ENCODE results near the gene MBD3.

MBD3 gene

DNA sequence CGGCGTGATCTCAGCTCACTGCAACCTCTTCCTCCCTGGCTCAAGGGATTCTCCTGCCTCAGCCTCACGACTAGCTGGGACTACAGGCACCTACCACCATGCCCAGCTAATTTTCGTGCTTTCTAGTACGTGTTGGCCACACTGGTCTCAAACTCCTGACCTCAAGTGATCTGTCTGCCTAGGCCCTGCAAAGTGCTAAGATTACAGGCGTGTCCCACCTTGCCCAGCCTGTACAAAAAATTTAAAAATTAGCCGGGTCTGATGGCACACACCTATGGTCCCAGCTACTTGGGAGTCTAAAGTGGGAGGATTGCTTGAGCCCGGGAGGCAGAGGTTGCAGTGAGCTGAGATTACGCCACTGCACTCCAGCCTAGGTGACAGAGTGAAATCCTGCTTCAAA, 19.9 kb downstream of the MBD3 start:
- no peak for DNase-seq
- Mint-ChIP-seq H3K27ac (no peak overlapping the region), H3K4me3 (no peak overlapping the region), H3K36me3 (ENCODE audit: low read depth) (peaks cover 5% of the 10 kb centered on the region), H3K4me1 (peaks cover 15% of the 10 kb centered on the region), H3K9me3 (peaks cover 4% of the 10 kb centered on the region), H3K27me3 (ENCODE audit: low read depth, poor library complexity) (peaks cover 24% of the 10 kb centered on the region)
- TF ChIP-seq, protein P1, sequence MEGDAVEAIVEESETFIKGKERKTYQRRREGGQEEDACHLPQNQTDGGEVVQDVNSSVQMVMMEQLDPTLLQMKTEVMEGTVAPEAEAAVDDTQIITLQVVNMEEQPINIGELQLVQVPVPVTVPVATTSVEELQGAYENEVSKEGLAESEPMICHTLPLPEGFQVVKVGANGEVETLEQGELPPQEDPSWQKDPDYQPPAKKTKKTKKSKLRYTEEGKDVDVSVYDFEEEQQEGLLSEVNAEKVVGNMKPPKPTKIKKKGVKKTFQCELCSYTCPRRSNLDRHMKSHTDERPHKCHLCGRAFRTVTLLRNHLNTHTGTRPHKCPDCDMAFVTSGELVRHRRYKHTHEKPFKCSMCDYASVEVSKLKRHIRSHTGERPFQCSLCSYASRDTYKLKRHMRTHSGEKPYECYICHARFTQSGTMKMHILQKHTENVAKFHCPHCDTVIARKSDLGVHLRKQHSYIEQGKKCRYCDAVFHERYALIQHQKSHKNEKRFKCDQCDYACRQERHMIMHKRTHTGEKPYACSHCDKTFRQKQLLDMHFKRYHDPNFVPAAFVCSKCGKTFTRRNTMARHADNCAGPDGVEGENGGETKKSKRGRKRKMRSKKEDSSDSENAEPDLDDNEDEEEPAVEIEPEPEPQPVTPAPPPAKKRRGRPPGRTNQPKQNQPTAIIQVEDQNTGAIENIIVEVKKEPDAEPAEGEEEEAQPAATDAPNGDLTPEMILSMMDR (IDR thresholded peaks at IDR 0.05), result no peak

DNA sequence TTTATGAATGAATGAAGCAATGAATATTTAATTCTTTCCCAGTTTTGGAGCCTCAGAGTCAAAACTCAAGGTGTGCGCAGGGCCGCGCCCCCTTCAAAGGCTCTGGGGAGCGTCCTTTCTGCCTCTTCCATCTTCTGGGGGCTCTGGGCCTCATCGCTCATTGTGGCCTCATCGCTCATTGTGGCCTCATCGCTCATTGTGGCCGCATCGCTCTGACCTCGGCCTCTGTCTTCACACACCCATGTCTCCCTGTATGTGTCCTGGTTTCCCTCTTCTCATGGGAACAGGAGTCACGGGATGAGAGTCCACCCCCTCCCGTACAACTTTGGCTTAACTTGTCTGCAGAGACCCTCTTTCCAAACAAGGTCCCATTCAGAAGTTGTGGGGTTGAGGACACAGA, 21.3 kb downstream of the MBD3 start:
- Mint-ChIP-seq H3K4me1 (peaks cover 15% of the 10 kb centered on the region), H3K36me3 (ENCODE audit: low read depth) (peaks cover 5% of the 10 kb centered on the region), H3K9me3 (peaks cover 4% of the 10 kb centered on the region), H3K27ac (no peak overlapping the region), H3K27me3 (ENCODE audit: low read depth, poor library complexity) (peaks cover 24% of the 10 kb centered on the region), H3K4me3 (no peak overlapping the region)
- TF ChIP-seq, protein P1 (IDR thresholded peaks at IDR 0.05), result no peak
- no peak for DNase-seq

DNA sequence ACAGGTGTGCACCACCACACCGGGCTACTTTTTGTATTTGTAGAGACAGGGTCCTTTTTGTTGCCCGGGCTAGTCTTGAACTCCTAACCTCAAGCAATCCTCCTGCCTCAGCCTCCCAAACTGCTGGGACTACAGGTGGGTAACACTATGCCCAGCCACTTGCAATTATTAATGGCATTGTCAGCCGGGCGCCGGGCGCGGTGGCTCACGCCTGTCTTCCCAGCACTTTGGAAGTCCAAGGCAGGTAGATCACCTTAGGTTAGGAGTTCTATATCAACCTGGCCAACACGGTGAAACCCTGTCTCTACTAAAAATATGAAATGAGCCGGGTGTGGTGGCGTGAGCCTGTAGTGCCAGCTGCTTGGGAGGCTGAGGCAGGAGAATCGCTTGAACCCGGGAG, 21.8 kb downstream of the MBD3 start:
- H3K27ac Mint-ChIP-seq, result no peak overlapping the region

DNA sequence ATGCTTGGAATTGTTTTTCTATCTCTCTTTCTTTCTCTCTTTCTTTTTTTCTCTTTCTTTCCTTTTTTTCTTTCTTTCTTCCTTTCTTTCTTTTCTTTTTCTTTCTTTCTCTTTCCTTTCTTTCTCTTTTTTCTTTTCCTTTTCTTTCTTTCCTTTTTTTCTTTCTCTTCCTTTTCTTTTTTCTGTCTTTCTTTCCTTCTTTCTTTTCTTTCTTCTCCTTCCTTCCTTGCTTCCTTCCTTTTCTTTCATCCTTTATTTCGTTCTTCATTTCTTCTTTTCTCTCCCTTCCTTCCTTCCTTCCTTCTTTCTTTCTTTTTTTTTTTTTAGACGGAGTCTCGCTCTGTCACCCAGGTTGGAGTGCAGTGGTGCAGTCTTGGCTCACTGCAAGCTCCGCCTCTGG, 22.7 kb downstream of the MBD3 start:
- DNase-seq, result no peak
- H3K36me3 Mint-ChIP-seq (ENCODE audit: low read depth), result peaks cover 5% of the 10 kb centered on the region
- H3K4me1 Mint-ChIP-seq, result peaks cover 20% of the 10 kb centered on the region
- no peak overlapping the region for H3K27ac Mint-ChIP-seq
- H3K4me3 Mint-ChIP-seq, result peak overlapping the region; percentile 72
- TF ChIP-seq, protein P1 (IDR thresholded peaks at IDR 0.05), result no peak
- H3K27me3 Mint-ChIP-seq (ENCODE audit: low read depth, poor library complexity), result peaks cover 21% of the 10 kb centered on the region
- H3K9me3 Mint-ChIP-seq, result peaks cover 4% of the 10 kb centered on the region

More for the DNA sequence above, 21.8 kb downstream of the MBD3 start:
- TF ChIP-seq, protein P1 (IDR thresholded peaks at IDR 0.05), result no peak
- Mint-ChIP-seq H3K36me3 (ENCODE audit: low read depth) (peaks cover 2% of the 10 kb centered on the region), H3K9me3 (peaks cover 4% of the 10 kb centered on the region), H3K27me3 (ENCODE audit: low read depth, poor library complexity) (peaks cover 23% of the 10 kb centered on the region), H3K4me3 (peak overlapping the region; percentile 72), H3K4me1 (peaks cover 15% of the 10 kb centered on the region)
- no peak for DNase-seq

DNA sequence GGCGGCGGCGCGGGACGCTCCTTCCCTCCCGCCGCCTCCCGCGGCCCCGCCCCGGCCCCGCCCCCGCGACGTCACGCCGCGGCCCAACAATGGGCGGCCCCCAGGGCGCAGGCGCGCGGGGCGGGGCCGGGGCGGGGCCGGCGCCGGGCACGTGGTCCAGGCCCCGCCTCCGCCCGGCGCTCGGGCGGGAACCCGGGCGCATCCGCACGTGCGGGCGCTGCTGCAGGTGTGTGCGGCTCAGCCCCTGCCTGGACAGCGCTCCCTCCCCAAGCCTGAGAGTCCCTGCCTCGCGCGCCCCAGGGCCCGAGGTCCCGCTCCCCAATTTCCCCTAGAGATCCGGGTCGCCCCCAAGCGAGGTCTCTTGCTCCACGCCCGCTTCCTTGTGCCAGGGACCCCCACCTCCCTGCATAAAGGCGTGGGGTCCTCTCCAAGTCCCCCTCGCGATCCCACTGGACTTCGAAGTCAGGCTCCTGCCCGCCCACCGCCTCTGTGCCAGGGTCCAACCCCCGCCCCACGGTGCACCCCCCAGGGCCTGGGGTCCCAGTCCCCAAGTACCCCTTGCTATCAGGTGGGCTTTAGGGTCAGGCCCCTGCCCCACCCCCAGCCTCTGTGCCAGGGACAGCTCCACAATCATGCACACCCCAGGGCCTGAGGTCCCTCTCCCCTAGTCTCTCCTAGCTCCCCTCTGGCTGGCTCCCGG, 24.2 kb downstream of the MBD3 start, which contains the start of gene MEX3D:
TSS of gene MEX3D (minus strand) at position 6 of the 700 bp plus-strand sequence. CDS start 267 bp downstream, outside the sequence.
- Mint-ChIP-seq H3K4me3 (peak within 1 kb of the TSS; percentile 75), H3K36me3 (ENCODE audit: low read depth) (peaks cover 18% of the 10 kb centered on the region), H3K27ac (peak within 1 kb of the TSS; percentile 69), H3K4me1 (peaks cover 25% of the 10 kb centered on the region), H3K9me3 (peaks cover 4% of the 10 kb centered on the region), H3K27me3 (ENCODE audit: low read depth, poor library complexity) (peaks cover 21% of the 10 kb centered on the region)
- peak; percentile 87 for DNase-seq
- TF ChIP-seq, protein P1 (IDR thresholded peaks at IDR 0.05), result no peak

DNA sequence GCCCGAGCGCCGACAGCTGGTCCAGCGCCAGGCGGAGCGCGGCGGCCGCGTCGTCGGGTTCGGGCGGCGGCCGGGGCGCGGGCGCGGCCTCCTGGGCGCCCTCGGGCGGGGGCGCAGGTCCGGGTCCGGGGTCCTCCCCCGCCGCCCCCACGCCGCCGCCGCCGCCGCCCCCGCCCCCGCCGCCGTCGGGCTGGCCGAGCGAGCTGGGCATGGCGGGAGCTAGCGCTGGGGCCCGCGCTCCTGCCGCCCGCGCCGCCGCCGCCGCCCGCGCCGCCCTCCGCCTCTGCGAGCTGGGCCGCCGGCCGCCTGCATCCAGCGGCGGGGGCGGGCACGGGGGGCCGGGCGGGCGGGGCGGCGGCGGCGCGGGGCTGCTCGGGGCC, 24.8 kb downstream of the MBD3 start:
- Mint-ChIP-seq H3K9me3 (peaks cover 4% of the 10 kb centered on the region), H3K27ac (no peak overlapping the region), H3K36me3 (ENCODE audit: low read depth) (peaks cover 25% of the 10 kb centered on the region), H3K27me3 (ENCODE audit: low read depth, poor library complexity) (peaks cover 21% of the 10 kb centered on the region), H3K4me3 (no peak overlapping the region), H3K4me1 (peaks cover 23% of the 10 kb centered on the region)
- DNase-seq, result no peak
- TF ChIP-seq, protein P1 (IDR thresholded peaks at IDR 0.05), result no peak

Measured in nephron progenitor cell (in vitro differentiated cells).